GM20431 (cell line): ENCODE measurements around the gene ADAMTSL4.
"Not testable (repeated sequence)": the region's sequence is repeated elsewhere in the genome, so short reads cannot be mapped to it uniquely, and the experiment has no call there.

Source experiments
- in situ Hi-C: fragments of 300-500 bp; cut with MseI, MboI; formaldehyde crosslinking; loops from one replicate; pipeline ENCODE4 v1.15.0; 2020; ENCODE audit warnings: low sequenced_read_pairs; ENCODE audit not compliant: unreplicated experiment

ADAMTSL4 gene

GRCh38 chr1:150578272-150579109, 29.3 kb downstream of the ADAMTSL4 start:
- in situ Hi-C loops, result no loop called here

DNA sequence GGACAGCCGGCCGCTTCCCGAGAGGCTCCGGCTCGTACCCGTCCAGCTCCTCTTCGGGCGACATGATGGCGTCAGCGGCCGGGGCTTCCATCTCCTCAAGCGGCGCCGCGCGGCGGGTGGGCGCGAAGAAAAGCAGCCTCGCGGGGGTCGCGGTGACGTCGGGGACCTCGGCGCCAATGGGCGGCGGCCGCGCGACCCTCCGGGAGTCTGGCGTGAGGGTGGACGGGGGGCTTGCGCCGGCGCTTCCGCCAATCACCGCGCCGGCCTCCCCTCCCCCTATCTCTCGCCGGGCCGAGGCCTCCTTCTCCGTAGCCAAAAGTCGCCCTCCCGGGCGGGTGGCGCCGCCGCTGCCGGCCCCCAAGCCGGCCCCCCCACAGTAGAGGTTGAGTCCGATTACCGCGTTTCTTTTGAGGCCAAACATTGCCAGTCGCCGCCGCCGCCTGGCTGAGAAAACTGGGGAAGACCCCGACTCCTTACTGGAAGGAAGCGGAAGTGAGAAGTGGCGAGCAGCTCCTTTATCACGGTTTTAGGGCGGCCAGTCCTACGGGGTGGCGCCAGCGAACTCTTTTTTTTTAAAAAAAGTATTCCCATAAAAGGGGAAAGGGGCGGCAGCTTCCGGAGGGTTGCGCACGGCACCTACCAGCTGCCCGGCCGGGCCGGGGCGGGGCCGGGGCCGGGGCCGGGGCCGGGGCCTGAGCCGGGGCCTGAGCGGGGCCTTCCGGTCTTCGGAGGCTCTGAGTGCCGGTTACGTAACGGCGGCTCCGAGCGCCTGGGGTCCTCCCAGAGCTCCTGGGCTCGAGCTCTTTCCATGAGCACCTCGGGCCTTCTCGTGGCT, 30.1 kb downstream of the ADAMTSL4 start, which contains the start of gene MCL1:
TSS of gene MCL1 (minus strand) at position 501 of the 835 bp plus-strand sequence. CDS start at position 421, 80 bp downstream.
- in situ Hi-C loops, result no loop called here

- in situ Hi-C loops, result no loop called here
These were observed 30.9 kb downstream of the ADAMTSL4 start for GRCh38 chr1:150579945-150580642.

DNA sequence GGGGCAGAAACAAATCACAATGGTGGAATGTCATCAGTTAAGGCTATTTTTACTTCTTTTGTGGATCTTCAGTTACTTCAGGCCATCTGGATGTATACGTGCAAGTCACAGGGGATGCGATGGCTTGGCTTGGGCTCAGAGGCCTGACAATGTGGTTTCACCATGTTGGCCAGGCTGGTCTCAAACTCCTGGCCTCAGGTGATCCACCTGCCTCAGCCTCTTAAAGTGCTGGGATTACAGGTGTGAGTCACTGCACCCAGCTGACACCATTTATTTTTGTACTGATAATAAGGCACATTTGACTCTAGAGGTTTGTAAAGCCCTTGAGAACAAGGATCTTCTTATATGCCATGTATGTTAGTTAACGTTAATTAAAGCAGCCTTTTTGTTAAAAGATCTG, 31.8 kb downstream of the ADAMTSL4 start:
- in situ Hi-C loops, result not testable (repeated sequence)

GRCh38 chr1:150581437-150581836, 32.2 kb downstream of the ADAMTSL4 start:
- in situ Hi-C loops, result not testable (repeated sequence)

GRCh38 chr1:150581962-150582361, 32.8 kb downstream of the ADAMTSL4 start:
- in situ Hi-C loops, result not testable (repeated sequence)

- in situ Hi-C loops, result no loop called here
These were observed 33.2 kb downstream of the ADAMTSL4 start for GRCh38 chr1:150582371-150582770.

- in situ Hi-C loops, result no loop called here
These were observed 47.1 kb downstream of the ADAMTSL4 start for GRCh38 chr1:150596095-150596892.

- in situ Hi-C loops, result no loop called here
These were observed 47.8 kb downstream of the ADAMTSL4 start for GRCh38 chr1:150596976-150597375.

DNA sequence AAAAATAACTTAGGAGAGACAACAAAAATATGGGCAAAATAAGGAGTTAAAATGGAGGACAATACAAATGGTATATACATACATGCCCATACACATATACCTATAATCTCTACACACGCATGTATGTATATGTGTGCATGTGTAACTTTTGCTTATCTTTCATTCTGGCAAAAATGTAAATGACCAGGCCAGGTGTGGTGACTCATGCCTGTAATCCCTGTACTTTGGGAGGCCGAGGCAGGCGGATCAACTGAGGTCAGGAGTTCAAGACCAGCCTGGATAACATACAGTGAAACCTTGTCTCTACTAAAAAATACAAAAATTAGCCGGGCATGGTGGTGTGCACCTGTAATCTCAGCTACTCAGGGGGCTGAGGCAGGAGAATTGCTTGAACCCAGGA, 49.1 kb downstream of the ADAMTSL4 start:
- in situ Hi-C loops, result not testable (repeated sequence)

DNA sequence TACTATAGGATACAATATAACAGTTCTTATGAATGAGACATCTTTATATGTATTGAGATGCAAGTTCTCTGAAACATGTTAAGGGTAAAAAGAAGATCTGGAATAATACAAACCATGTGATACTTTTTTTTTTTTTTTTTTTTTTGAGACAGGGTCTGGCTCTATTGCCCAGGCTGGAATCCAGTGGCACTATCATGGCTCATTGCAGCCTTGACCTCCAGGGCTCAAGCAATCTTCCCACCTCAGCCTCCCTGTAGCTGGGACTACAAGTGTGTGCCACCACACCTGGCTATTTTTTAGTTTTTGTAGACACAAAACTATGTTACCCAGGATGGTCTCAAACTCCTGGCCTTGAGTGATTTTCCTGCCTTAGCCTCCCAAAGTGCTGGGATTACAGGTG, 52.3 kb downstream of the ADAMTSL4 start:
- in situ Hi-C loops, result no loop called here

DNA sequence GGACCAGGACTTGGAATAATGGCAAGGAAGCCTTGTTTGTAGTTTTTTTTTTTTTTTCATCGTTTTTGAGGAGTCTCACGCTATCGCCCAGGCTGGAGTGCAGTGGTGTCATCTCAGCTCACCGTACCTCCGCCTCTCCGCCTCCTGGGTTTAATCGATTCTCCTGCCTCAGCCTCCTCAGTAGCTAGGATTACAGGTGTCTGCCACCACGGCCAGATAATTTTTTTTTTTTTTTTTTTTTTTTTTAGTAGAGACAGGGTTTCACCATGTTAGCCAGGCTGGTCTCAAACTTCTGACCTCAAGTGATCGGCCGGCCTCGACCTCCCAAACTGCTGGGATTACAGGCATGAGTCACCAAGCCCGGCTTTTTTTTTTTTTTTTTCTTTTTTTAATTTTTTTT, 53.2 kb downstream of the ADAMTSL4 start:
- in situ Hi-C loops, result not testable (repeated sequence)

DNA sequence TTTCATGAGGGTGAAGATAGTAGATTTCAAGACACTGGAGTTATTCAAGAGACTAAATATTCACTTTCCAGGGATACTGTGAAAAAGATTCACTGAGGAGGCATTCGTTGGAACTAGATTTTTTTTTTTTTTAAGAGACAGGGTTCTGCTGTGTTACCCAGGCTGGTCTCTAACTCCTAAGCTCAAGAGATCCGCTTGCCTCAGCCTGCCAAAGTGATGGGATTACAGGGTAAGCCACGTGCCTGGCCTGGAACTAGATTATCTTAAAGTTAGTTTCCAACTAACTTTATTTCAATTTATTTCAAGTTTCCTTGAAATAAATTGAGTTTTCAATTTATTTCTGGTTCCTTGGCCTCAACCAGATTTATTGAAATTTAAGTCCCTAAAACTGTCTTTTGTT, 54.5 kb downstream of the ADAMTSL4 start:
- in situ Hi-C loops, result no loop called here

DNA sequence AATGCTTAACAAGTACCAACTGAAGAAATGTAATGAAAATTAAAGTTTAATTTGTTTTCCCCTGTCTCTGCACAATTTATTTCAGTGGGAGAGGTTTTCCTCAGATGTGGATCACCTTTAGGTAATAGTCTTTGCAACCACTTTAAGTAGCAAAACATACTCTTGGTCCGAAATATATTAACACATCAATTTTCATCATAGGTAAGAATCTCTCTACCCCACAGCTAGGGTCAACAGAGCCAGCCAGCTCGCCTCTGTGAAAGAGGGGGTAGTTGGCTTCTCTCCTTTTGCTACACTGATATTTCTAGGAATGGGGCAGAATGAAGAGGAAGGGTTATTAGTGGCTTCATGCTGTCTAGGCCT, 55.0 kb downstream of the ADAMTSL4 start:
- in situ Hi-C loops, result no loop called here

GRCh38 chr1:150605451-150605731, 56.2 kb downstream of the ADAMTSL4 start:
- in situ Hi-C loops, result not testable (repeated sequence)

GRCh38 chr1:150606463-150607142, 57.4 kb downstream of the ADAMTSL4 start:
- in situ Hi-C loops, result no loop called here

DNA sequence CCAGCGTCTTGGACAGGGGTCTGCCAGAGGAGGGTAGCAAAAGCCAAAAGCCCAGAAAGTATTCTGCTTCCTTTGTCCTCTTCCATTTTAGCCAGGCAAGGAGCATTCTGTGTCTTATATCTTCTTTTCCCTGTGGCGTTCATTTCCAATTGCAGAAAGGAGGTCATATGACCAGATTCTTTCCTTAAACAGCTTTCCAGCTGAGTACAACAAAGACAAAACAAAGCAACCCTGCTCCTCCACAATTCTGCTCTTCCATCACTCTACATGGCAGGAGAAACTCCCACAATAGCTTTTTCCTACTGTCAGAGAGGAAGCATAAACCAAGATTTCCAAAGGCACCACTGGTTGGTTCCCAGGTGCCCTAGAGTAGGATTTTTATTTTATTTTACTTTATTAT, 60.5 kb downstream of the ADAMTSL4 start:
- in situ Hi-C loops, result no loop called here
